Common myeloid progenitor, CD34-positive (primary cell): ENCODE measurements around the gene CIBAR2.

Experiments
- CTCF ChIA-PET: fragments of 350-600 bp; sonication (Branson Sonifier 250); formaldehyde crosslinking; loops from one replicate; lab custom pipeline; 2021; ENCODE audit warnings: antibody characterized with exemption; lab: Charles Lee
- POLR2A ChIA-PET: fragments of 350-600 bp; sonication (Branson Sonifier 250); formaldehyde crosslinking; loops from one replicate; lab custom pipeline; 2021; ENCODE audit warnings: antibody characterized with exemption; lab: Charles Lee
- DNase-seq, 3 donors: peaks; one replicate each; pipeline versions ENCODE4 v3.0.0 to v3.0.0-alpha.2; 2013
- H3K27ac ChIP-seq, 2 experiments: 1 replicate in 1 of 2; 2 replicates in 1 of 2; pipeline ENCODE4 v1.7.0; 2013; ENCODE audit warnings: inconsistent platforms in 2 of 2, low read length in 2 of 2, mild to moderate bottlenecking in 2 of 2, low read depth in 1 of 2, moderate library complexity in 1 of 2; ENCODE audit not compliant: severe bottlenecking in 2 of 2, insufficient read depth in 1 of 2, poor library complexity in 1 of 2
- H3K27me3 ChIP-seq, 5 experiments: replicated peaks in 2 of 5; 1 replicate in 3 of 5; 2 replicates in 2 of 5; pipeline versions ENCODE4 v1.6.1 to v1.7.0; 2013; ENCODE audit warnings: low read length in 4 of 5, mild to moderate bottlenecking in 2 of 5, moderate library complexity in 2 of 5, inconsistent platforms in 1 of 5; ENCODE audit not compliant: insufficient read depth in 5 of 5, control insufficient read depth in 4 of 5
- H3K36me3 ChIP-seq, 4 experiments: 1 replicate in 2 of 4; 2 replicates in 2 of 4; pipeline versions ENCODE4 v1.6.1 to v1.7.0; 2013; ENCODE audit warnings: low read length in 3 of 4, control low read depth in 1 of 4, mild to moderate bottlenecking in 1 of 4; ENCODE audit not compliant: control insufficient read depth in 4 of 4, insufficient read depth in 4 of 4
- H3K4me1 ChIP-seq, 4 experiments: 1 replicate in 3 of 4; 2 replicates in 1 of 4; pipeline versions ENCODE4 v1.6.1 to v1.7.1; 2013; ENCODE audit warnings: low read length in 3 of 4, mild to moderate bottlenecking in 3 of 4, control low read depth in 1 of 4, inconsistent platforms in 1 of 4, moderate library complexity in 1 of 4; ENCODE audit not compliant: control insufficient read depth in 4 of 4, insufficient read depth in 4 of 4; ENCODE audit errors: control extremely low read depth in 1 of 4
- H3K4me3 ChIP-seq, 7 experiments: 1 replicate in 4 of 7; 2 replicates in 3 of 7; pipeline versions ENCODE4 v1.5.1 to v1.7.0; 2013; ENCODE audit warnings: mild to moderate bottlenecking in 7 of 7, low read length in 6 of 7, moderate library complexity in 6 of 7, inconsistent platforms in 2 of 7, low read depth in 2 of 7, control low read depth in 1 of 7; ENCODE audit not compliant: insufficient read depth in 4 of 7, control insufficient read depth in 1 of 7; ENCODE audit errors: extremely low read depth in 1 of 7
- H3K9me3 ChIP-seq, 5 experiments: 1 replicate in 4 of 5; 2 replicates in 1 of 5; pipeline versions ENCODE4 v1.6.1 to v1.7.1; 2013; ENCODE audit warnings: low read length in 4 of 5, mild to moderate bottlenecking in 2 of 5, inconsistent platforms in 1 of 5, low read depth in 1 of 5, moderate library complexity in 1 of 5; ENCODE audit not compliant: control insufficient read depth in 4 of 5, insufficient read depth in 2 of 5; ENCODE audit errors: control extremely low read depth in 1 of 5
- WGBS: methylation state at CpG from one replicate; pipeline ENCODE4 v1.1.5; 2013; ENCODE audit not compliant: insufficient coverage; 5-methylcytosine and 5-hydroxymethylcytosine counted together

The CIBAR2 gene

DNA sequence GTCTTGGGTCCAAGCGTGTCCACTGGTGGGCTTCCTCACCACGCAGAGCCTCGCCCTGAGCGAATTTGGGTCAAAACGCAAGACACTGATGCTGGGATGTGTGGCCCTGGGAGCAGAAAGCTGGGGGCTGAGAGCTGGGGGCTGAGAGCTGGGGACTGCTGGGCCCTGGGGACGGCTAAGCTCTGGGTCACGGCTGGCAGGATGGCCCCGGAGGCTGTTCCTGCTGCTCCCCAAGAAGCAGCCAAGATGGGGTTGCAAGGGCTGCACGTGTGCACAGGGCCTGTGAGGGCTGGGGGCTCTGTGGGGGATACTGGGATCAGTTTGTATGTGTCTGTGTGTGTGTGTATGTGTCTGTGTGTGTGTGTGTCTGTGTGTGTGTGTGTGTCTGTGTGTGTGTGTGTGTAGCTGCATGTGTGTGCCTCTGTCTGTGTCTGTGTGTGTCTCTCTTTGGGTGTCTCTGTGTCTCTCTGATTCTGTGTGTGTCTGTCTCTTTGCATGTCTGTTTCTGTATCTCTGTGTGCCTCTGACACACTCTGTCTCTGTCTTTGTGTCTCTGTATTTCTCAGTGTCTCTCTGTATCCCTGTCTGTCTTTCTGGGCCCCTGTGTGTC lies 38.2 kb upstream of the CIBAR2 start:
- DNase-seq = no peak
- CTCF ChIA-PET = interaction anchor here (1.2 to 1.5 kb wide), 2 partner anchors 8 to 9 kb away, joined by 3 to 4 read pairs; no protein-coding TSS in a partner anchor
- H3K4me3 ChIP-seq = no peak overlapping the region
- no peaks in the 10 kb centered on the region for H3K36me3 ChIP-seq
- WGBS = 92% methylated on average over 9 of the region's 9 CpGs
- H3K9me3 ChIP-seq = no peaks in the 10 kb centered on the region
- POLR2A ChIA-PET = no interaction called here
- no peaks in the 10 kb centered on the region for H3K4me1 ChIP-seq
- H3K27ac ChIP-seq = no peak overlapping the region
- H3K27me3 ChIP-seq = peaks cover 0 to 2% (median 0%) of the 10 kb centered on the region in 5 experiments

GRCh38 chr16:85149776-85150175 lies 37.5 kb upstream of the CIBAR2 start:
- WGBS = 90% methylated on average over 7 of the region's 14 CpGs
- POLR2A ChIA-PET = no interaction called here
- Histone ChIP-seq H3K4me1 (no peaks in the 10 kb centered on the region), H3K9me3 (no peaks in the 10 kb centered on the region), H3K27me3 (peaks cover 0 to 2% (median 0%) of the 10 kb centered on the region in 5 experiments), H3K27ac (no peak overlapping the region), H3K4me3 (no peak overlapping the region), H3K36me3 (no peaks in the 10 kb centered on the region)
- CTCF ChIA-PET = interaction anchor here (1.2 to 1.5 kb wide), 3 partner anchors 9 to 21 kb away, joined by 3 to 4 read pairs (median 4); no protein-coding TSS in a partner anchor
- no peak for DNase-seq

- H3K4me1 ChIP-seq = no peaks in the 10 kb centered on the region
- H3K36me3 ChIP-seq = no peaks in the 10 kb centered on the region
- H3K9me3 ChIP-seq = no peaks in the 10 kb centered on the region
- H3K27me3 ChIP-seq = peaks cover 0 to 2% (median 0%) of the 10 kb centered on the region in 5 experiments
- CTCF ChIA-PET = interaction anchor here (1.5 kb wide), 2 partner anchors 10 to 22 kb away, joined by 3 to 4 read pairs; no protein-coding TSS in a partner anchor
- no peak for DNase-seq
- POLR2A ChIA-PET = interaction anchor here (0.6 to 0.7 kb wide), 2 partner anchors 14 to 118 kb away, joined by 3 to 5 read pairs; no protein-coding TSS in a partner anchor
- H3K27ac ChIP-seq = no peak overlapping the region
- no peak overlapping the region for H3K4me3 ChIP-seq
- 76% methylated on average over 7 of the region's 9 CpGs for WGBS
Observed at GRCh38 chr16:85148931-85149330, 36.7 kb upstream of the CIBAR2 start.

DNA sequence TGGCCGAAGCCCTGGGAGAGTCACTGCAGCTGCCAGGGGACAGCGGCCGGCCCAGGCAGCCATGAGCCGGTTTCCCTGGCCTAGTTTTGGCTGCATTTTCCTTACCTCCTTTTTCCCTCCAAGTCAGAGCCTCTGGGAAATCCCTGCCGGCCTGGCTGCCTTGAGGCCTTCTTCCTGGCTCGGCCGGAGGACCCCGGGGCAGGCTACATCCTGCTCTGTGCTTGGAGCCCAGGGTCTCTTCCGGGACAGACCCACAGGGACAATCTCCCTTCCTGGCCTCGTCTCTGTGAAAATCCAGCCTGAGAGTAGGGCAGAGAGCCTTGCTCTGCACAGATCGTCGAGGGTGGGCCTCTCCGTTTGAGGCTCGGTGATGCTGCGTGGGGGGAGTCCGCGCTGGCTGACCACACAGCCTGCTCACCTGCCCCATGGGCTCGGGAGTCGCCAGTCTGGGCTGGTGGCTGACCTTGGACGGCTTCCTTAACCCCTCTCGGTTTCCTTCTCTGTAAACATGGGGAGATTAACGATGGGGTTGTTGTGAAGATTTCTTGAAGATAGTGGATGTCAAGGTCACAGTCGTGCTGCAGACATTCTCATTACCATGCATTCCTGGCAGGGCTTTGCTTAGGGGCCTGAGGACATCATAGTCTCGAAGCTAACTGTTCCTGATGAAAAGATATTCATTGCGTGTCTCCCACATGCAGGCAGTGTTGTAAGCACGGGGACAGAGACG lies 34.8 kb upstream of the CIBAR2 start:
- peaks cover 0 to 2% (median 0%) of the 10 kb centered on the region in 5 experiments for H3K27me3 ChIP-seq
- ChIA-PET POLR2A (no interaction called here), CTCF (no interaction called here)
- no peak overlapping the region for H3K4me3 ChIP-seq
- peaks cover 0 to 8% (median 2%) of the 10 kb centered on the region in 4 experiments for H3K4me1 ChIP-seq
- H3K9me3 ChIP-seq = no peaks in the 10 kb centered on the region
- 85% methylated on average over 24 of the region's 27 CpGs for WGBS
- no peaks in the 10 kb centered on the region for H3K36me3 ChIP-seq
- no peak for DNase-seq
- H3K27ac ChIP-seq = no peak overlapping the region

DNA sequence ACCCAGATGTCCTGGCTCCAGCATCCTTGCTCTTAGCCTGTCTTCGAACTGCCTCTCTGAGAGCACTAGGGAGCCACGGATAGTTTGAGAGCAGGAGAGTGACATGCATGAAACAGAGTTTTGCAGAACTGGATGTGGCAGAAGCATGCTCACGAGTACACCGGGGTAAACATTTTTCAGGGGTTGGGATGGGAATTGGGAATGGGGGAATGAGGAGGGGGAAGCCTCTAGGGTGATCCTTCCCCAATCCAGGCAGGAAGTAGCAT lies 34.2 kb upstream of the CIBAR2 start:
- no peaks in the 10 kb centered on the region for H3K9me3 ChIP-seq
- H3K27me3 ChIP-seq = peaks cover 0 to 2% (median 0%) of the 10 kb centered on the region in 5 experiments
- no peak for DNase-seq
- peaks cover 0 to 8% (median 2%) of the 10 kb centered on the region in 4 experiments for H3K4me1 ChIP-seq
- ChIA-PET POLR2A (no interaction called here), CTCF (no interaction called here)
- H3K27ac ChIP-seq = no peak overlapping the region
- WGBS = 94% methylated on average over 2 of the region's 4 CpGs
- no peak overlapping the region for H3K4me3 ChIP-seq
- no peaks in the 10 kb centered on the region for H3K36me3 ChIP-seq

GRCh38 chr16:85145734-85146531 lies 33.7 kb upstream of the CIBAR2 start:
- DNase-seq = no peak
- Histone ChIP-seq H3K36me3 (no peaks in the 10 kb centered on the region), H3K27me3 (peaks cover 0 to 2% (median 0%) of the 10 kb centered on the region in 5 experiments), H3K4me1 (peaks cover 0 to 8% (median 2%) of the 10 kb centered on the region in 4 experiments), H3K4me3 (no peak overlapping the region), H3K9me3 (no peaks in the 10 kb centered on the region), H3K27ac (no peak overlapping the region)
- POLR2A ChIA-PET = no interaction called here
- CTCF ChIA-PET = interaction anchor here (1.5 to 1.8 kb wide), 3 partner anchors 9 to 19 kb away, joined by 4 to 6 read pairs (median 4); no protein-coding TSS in a partner anchor
- WGBS = 92% methylated on average over 19 of the region's 20 CpGs
